VCaP (cell line): ENCODE results near the gene SCAPER.

Experiments used
- H3K27ac ChIP-seq: fragments of 450-650 bp; 2 replicates; pipeline ENCODE4 v1.5.1; 2017
- TF ChIP-seq, protein P1 (sequence below): fragments of 450-650 bp; conservative IDR thresholded peaks from 2 replicates; pipeline ENCODE4 v1.5.1; 2017; ENCODE audit warnings: mild to moderate bottlenecking, moderate library complexity

SCAPER gene

GRCh38 chr15:76793162-76793561 is 112.0 kb downstream of the SCAPER start:
- no peak overlapping the region for H3K27ac ChIP-seq
- TF ChIP-seq, protein P1, sequence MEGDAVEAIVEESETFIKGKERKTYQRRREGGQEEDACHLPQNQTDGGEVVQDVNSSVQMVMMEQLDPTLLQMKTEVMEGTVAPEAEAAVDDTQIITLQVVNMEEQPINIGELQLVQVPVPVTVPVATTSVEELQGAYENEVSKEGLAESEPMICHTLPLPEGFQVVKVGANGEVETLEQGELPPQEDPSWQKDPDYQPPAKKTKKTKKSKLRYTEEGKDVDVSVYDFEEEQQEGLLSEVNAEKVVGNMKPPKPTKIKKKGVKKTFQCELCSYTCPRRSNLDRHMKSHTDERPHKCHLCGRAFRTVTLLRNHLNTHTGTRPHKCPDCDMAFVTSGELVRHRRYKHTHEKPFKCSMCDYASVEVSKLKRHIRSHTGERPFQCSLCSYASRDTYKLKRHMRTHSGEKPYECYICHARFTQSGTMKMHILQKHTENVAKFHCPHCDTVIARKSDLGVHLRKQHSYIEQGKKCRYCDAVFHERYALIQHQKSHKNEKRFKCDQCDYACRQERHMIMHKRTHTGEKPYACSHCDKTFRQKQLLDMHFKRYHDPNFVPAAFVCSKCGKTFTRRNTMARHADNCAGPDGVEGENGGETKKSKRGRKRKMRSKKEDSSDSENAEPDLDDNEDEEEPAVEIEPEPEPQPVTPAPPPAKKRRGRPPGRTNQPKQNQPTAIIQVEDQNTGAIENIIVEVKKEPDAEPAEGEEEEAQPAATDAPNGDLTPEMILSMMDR, result no peak

DNA sequence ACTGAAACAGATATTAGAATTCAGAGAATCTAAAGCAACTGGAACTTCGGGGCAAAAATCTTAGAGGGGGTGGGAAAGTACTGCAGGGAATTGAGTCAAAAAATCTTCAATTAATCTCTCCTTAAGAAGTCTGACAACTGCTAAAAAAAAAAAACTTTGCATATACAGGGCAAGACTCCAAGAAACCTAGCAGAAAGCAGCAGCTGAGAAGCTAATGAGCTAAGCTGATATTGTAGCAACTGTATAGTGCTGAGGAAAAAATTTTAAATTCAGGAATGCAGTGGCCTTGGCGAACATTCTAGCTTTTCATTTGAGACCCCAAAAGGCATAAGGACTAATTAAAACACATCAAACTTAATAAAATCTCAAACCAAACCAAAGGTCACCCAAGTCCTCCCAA is 113.6 kb downstream of the SCAPER start:
- TF ChIP-seq, protein P1, result no peak
- no peak overlapping the region for H3K27ac ChIP-seq

- TF ChIP-seq, protein P1, result no peak
- no peak overlapping the region for H3K27ac ChIP-seq
These were observed 117.9 kb downstream of the SCAPER start for GRCh38 chr15:76787273-76787672.

DNA sequence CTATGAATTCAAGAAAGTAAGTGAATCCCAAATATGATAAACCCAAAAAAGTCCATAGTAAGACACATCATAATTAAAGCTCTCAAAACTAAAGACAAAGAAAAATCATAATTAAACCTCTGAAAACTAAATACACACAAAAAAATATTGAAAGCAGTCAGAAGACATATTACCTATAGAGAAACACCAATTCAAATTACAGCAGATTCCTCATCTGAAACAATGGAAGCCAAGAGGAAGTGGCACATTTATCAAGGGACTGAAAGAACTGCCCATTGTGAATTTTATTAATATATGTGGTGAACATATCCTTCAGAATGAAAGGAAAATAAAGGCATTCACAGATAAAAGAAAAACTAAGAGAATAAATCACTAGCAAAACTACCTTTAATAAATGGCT is 128.2 kb downstream of the SCAPER start:
- TF ChIP-seq, protein P1, result no peak
- H3K27ac ChIP-seq, result no peak overlapping the region

- TF ChIP-seq, protein P1, result no peak
- no peak overlapping the region for H3K27ac ChIP-seq
These were observed 128.7 kb downstream of the SCAPER start for GRCh38 chr15:76776480-76776879.

DNA sequence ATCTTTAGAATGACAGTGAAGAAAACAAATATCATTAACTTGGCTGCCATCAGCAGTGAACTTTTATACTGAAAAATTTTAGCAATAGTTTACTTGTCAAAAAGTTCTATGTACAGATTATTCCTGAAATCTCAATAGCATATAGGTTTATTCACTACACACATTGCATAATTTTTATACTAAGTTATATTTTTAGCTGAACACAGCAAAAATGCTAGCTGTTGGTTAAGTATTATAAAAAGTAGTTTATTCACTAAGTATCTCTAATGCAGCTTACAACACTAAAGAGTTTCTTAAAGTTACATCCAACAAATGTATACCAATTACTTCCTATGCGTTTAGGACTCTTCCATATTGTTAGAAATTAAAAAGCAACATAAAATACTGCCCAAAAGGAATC is 131.9 kb downstream of the SCAPER start:
- no peak overlapping the region for H3K27ac ChIP-seq
- TF ChIP-seq, protein P1, result no peak

- H3K27ac ChIP-seq, result no peak overlapping the region
- TF ChIP-seq, protein P1, result no peak
These were observed 132.4 kb downstream of the SCAPER start for GRCh38 chr15:76772776-76773175.

GRCh38 chr15:76764004-76764403 is 141.1 kb downstream of the SCAPER start:
- TF ChIP-seq, protein P1, result no peak

More at GRCh38 chr15:76764004-76764403, 141.1 kb downstream of the SCAPER start:
- H3K27ac ChIP-seq, result no peak overlapping the region
